BLaER1 (cell line): ENCODE measurements around the gene PPP1R36.
"Not testable (repeated sequence)": the region's sequence is repeated elsewhere in the genome, so short reads cannot be mapped to it uniquely, and the experiment has no call there.

Experiments used
- H3K27ac ChIP-seq: shearing (Covaris generic); formaldehyde crosslinking; 2 replicates; pipeline ENCODE4 v1.8.1; 2022
- H3K27me3 ChIP-seq: shearing (Covaris generic); formaldehyde crosslinking; 2 replicates; pipeline ENCODE4 v1.8.1; 2022
- H3K36me3 ChIP-seq: shearing (Covaris generic); formaldehyde crosslinking; 2 replicates; pipeline ENCODE4 v1.8.1; 2022
- H3K4me1 ChIP-seq: shearing (Covaris generic); formaldehyde crosslinking; 2 replicates; pipeline ENCODE4 v1.8.1; 2022
- H3K4me2 ChIP-seq: shearing (Covaris generic); formaldehyde crosslinking; 2 replicates; pipeline ENCODE4 v1.8.1; 2022
- H3K4me3 ChIP-seq: shearing (Covaris generic); formaldehyde crosslinking; 2 replicates; pipeline ENCODE4 v1.8.1; 2022
- H3K9ac ChIP-seq: shearing (Covaris generic); formaldehyde crosslinking; 2 replicates; pipeline ENCODE4 v1.8.1; 2022
- H3K9me3 ChIP-seq: shearing (Covaris generic); formaldehyde crosslinking; 2 replicates; pipeline ENCODE4 v1.8.1; 2022
- H4K20me1 ChIP-seq: shearing (Covaris generic); formaldehyde crosslinking; 2 replicates; pipeline ENCODE4 v1.8.1; 2022
- Cebpa-rat ChIP-seq: shearing (Covaris generic); IDR thresholded peaks from 2 replicates; pipeline ENCODE4 v1.8.1; 2022

The PPP1R36 gene

GRCh38 chr14:64504897-64505794 lies 44.6 kb upstream of the PPP1R36 start:
- Histone ChIP-seq H3K4me2 (peak overlapping the region; percentile 94), H4K20me1 (peaks cover 65% of the 10 kb centered on the region), H3K4me3 (peak overlapping the region; percentile 94), H3K9ac (peak overlapping the region; percentile 100), H3K27ac (peak overlapping the region; percentile 100), H3K36me3 (no peaks in the 10 kb centered on the region), H3K27me3 (no peaks in the 10 kb centered on the region), H3K4me1 (peaks cover 69% of the 10 kb centered on the region), H3K9me3 (no peaks in the 10 kb centered on the region)
- TF ChIP-seq Cebpa-rat = no peak

- peak overlapping the region; percentile 100 for H3K9ac ChIP-seq
- no peaks in the 10 kb centered on the region for H3K27me3 ChIP-seq
- H3K27ac ChIP-seq = peak overlapping the region; percentile 39; the same call in 1 of the 2 replicates
- H3K4me3 ChIP-seq = peak overlapping the region; percentile 94
- peaks cover 4% of the 10 kb centered on the region; the same call in 1 of the 2 replicates for H3K36me3 ChIP-seq
- H4K20me1 ChIP-seq = peaks cover 76% of the 10 kb centered on the region
- H3K4me1 ChIP-seq = peaks cover 69% of the 10 kb centered on the region
- peak overlapping the region; percentile 94 for H3K4me2 ChIP-seq
- H3K9me3 ChIP-seq = no peaks in the 10 kb centered on the region
- no peak for TF ChIP-seq Cebpa-rat
These were observed 43.0 kb upstream of the PPP1R36 start for GRCh38 chr14:64506721-64507120.

GRCh38 chr14:64507376-64508156 lies 42.2 kb upstream of the PPP1R36 start:
- no peak overlapping the region; the same call in 1 of the 2 replicates for H3K4me3 ChIP-seq
- no peaks in the 10 kb centered on the region for H3K9me3 ChIP-seq
- no peaks in the 10 kb centered on the region for H3K27me3 ChIP-seq
- peak overlapping the region; percentile 94 for H3K4me2 ChIP-seq
- no peak overlapping the region for H3K27ac ChIP-seq
- peaks cover 76% of the 10 kb centered on the region for H4K20me1 ChIP-seq
- peaks cover 11% of the 10 kb centered on the region; the same call in 1 of the 2 replicates for H3K36me3 ChIP-seq
- no peak overlapping the region; the same call in 1 of the 2 replicates for H3K9ac ChIP-seq
- H3K4me1 ChIP-seq = peaks cover 60% of the 10 kb centered on the region
- TF ChIP-seq Cebpa-rat = no peak

- peaks cover 11% of the 10 kb centered on the region; the same call in 1 of the 2 replicates for H3K36me3 ChIP-seq
- no peak overlapping the region for H3K4me3 ChIP-seq
- no peak for TF ChIP-seq Cebpa-rat
- H3K27me3 ChIP-seq = no peaks in the 10 kb centered on the region
- no peaks in the 10 kb centered on the region for H3K9me3 ChIP-seq
- no peak overlapping the region for H3K27ac ChIP-seq
- no peak overlapping the region for H3K9ac ChIP-seq
- H4K20me1 ChIP-seq = peaks cover 82% of the 10 kb centered on the region
- peak overlapping the region; percentile 94 for H3K4me2 ChIP-seq
- H3K4me1 ChIP-seq = peaks cover 59% of the 10 kb centered on the region
These were observed 41.5 kb upstream of the PPP1R36 start for GRCh38 chr14:64508215-64508776.

GRCh38 chr14:64509036-64509435 lies 40.7 kb upstream of the PPP1R36 start:
- no peak overlapping the region for H3K27ac ChIP-seq
- H3K9me3 ChIP-seq = no peaks in the 10 kb centered on the region
- H3K4me2 ChIP-seq = peak overlapping the region; percentile 0; the same call in 1 of the 2 replicates
- no peaks in the 10 kb centered on the region for H3K27me3 ChIP-seq
- H3K4me3 ChIP-seq = no peak overlapping the region
- H3K9ac ChIP-seq = no peak overlapping the region
- H3K36me3 ChIP-seq = peaks cover 11% of the 10 kb centered on the region; the same call in 1 of the 2 replicates
- no peak for TF ChIP-seq Cebpa-rat
- H3K4me1 ChIP-seq = peaks cover 59% of the 10 kb centered on the region
- peaks cover 89% of the 10 kb centered on the region for H4K20me1 ChIP-seq

GRCh38 chr14:64510825-64511671 lies 38.7 kb upstream of the PPP1R36 start:
- TF ChIP-seq Cebpa-rat = no peak
- Histone ChIP-seq H3K27ac (no peak overlapping the region), H3K27me3 (no peaks in the 10 kb centered on the region), H3K9ac (no peak overlapping the region), H3K4me1 (peaks cover 55% of the 10 kb centered on the region), H4K20me1 (peaks cover 100% of the 10 kb centered on the region), H3K36me3 (peaks cover 11% of the 10 kb centered on the region; the same call in 1 of the 2 replicates), H3K4me2 (peak overlapping the region; percentile 59), H3K4me3 (no peak overlapping the region), H3K9me3 (no peaks in the 10 kb centered on the region)

- Histone ChIP-seq H3K36me3 (peaks cover 11% of the 10 kb centered on the region; the same call in 1 of the 2 replicates), H4K20me1 (peaks cover 100% of the 10 kb centered on the region), H3K27me3 (no peaks in the 10 kb centered on the region), H3K4me3 (no peak overlapping the region), H3K27ac (no peak overlapping the region), H3K4me1 (peaks cover 32% of the 10 kb centered on the region), H3K4me2 (no peak overlapping the region), H3K9ac (no peak overlapping the region), H3K9me3 (no peaks in the 10 kb centered on the region)
- no peak for TF ChIP-seq Cebpa-rat
These were observed 36.5 kb upstream of the PPP1R36 start for GRCh38 chr14:64513271-64513670.

- TF ChIP-seq Cebpa-rat = no peak
- no peak overlapping the region for H3K4me3 ChIP-seq
- peaks cover 17% of the 10 kb centered on the region for H3K4me1 ChIP-seq
- H3K9me3 ChIP-seq = no peaks in the 10 kb centered on the region
- no peak overlapping the region for H3K4me2 ChIP-seq
- peaks cover 100% of the 10 kb centered on the region for H4K20me1 ChIP-seq
- H3K27me3 ChIP-seq = no peaks in the 10 kb centered on the region
- peaks cover 17% of the 10 kb centered on the region; the same call in 1 of the 2 replicates for H3K36me3 ChIP-seq
- H3K9ac ChIP-seq = no peak overlapping the region
- no peak overlapping the region for H3K27ac ChIP-seq
These were observed 34.7 kb upstream of the PPP1R36 start for GRCh38 chr14:64515053-64515452.

GRCh38 chr14:64516969-64517368 lies 32.8 kb upstream of the PPP1R36 start:
- Histone ChIP-seq H4K20me1 (peaks cover 100% of the 10 kb centered on the region), H3K9me3 (no peaks in the 10 kb centered on the region), H3K36me3 (peaks cover 24% of the 10 kb centered on the region), H3K9ac (no peak overlapping the region), H3K27me3 (no peaks in the 10 kb centered on the region), H3K27ac (no peak overlapping the region), H3K4me1 (no peaks in the 10 kb centered on the region), H3K4me2 (no peak overlapping the region), H3K4me3 (no peak overlapping the region)
- no peak for TF ChIP-seq Cebpa-rat

- not testable (repeated sequence) for H3K4me3 ChIP-seq, H3K4me2 ChIP-seq, H3K4me1 ChIP-seq, H3K9ac ChIP-seq, H3K27ac ChIP-seq, H3K9me3 ChIP-seq, H3K27me3 ChIP-seq
- Histone ChIP-seq H4K20me1 (peaks cover 100% of the 10 kb centered on the region), H3K36me3 (peaks cover 26% of the 10 kb centered on the region)
These were observed 32.1 kb upstream of the PPP1R36 start for GRCh38 chr14:64517667-64518066.
